Measurements from ENCODE around the gene TOP3B. TPM values are rescaled to one million over a fixed set of nuclear protein-coding genes. Genes with fewer than 3 reads are reported as not detected.

The TOP3B gene
- total and polyA plus RNA-seq, 9 of the 15 experiments (the other 6 are each of a cell fraction or from before 2014, with no cell fraction given), result 3.0 to 188 (median 112) TPM

DNA sequence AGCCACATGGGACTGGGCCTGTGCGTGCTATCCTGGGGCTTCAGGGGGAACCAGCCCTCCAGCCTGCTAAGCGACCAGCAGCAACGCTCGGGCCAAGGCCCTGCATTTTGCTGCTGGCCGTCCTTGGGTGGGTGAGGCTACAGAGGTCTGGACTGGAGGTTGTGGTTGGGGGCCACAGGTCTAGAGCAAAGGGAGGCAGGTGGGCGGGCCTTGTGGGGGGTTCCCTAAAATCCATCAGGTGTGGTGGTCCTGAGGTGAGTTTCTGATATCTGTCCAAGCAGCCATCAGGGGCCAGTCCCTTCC lies 64.7 kb downstream of the TOP3B start (continued):
- TF ChIP-seq, protein P1, sequence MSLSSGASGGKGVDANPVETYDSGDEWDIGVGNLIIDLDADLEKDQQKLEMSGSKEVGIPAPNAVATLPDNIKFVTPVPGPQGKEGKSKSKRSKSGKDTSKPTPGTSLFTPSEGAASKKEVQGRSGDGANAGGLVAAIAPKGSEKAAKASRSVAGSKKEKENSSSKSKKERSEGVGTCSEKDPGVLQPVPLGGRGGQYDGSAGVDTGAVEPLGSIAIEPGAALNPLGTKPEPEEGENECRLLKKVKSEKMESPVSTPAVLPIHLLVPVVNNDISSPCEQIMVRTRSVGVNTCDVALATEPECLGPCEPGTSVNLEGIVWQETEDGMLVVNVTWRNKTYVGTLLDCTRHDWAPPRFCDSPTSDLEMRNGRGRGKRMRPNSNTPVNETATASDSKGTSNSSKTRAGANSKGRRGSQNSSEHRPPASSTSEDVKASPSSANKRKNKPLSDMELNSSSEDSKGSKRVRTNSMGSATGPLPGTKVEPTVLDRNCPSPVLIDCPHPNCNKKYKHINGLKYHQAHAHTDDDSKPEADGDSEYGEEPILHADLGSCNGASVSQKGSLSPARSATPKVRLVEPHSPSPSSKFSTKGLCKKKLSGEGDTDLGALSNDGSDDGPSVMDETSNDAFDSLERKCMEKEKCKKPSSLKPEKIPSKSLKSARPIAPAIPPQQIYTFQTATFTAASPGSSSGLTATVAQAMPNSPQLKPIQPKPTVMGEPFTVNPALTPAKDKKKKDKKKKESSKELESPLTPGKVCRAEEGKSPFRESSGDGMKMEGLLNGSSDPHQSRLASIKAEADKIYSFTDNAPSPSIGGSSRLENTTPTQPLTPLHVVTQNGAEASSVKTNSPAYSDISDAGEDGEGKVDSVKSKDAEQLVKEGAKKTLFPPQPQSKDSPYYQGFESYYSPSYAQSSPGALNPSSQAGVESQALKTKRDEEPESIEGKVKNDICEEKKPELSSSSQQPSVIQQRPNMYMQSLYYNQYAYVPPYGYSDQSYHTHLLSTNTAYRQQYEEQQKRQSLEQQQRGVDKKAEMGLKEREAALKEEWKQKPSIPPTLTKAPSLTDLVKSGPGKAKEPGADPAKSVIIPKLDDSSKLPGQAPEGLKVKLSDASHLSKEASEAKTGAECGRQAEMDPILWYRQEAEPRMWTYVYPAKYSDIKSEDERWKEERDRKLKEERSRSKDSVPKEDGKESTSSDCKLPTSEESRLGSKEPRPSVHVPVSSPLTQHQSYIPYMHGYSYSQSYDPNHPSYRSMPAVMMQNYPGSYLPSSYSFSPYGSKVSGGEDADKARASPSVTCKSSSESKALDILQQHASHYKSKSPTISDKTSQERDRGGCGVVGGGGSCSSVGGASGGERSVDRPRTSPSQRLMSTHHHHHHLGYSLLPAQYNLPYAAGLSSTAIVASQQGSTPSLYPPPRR (CRISPR knock-in tag; IDR thresholded peaks at IDR 0.05; ENCODE audit: borderline replicate concordance), result no peak
- TF ChIP-seq TAF1 (IDR thresholded peaks at IDR 0.05; ENCODE audit: control insufficient read depth, extremely low read depth, insufficient read depth, low read length, severe bottlenecking) (no peak), ZNF583 (CRISPR knock-in tag; IDR thresholded peaks at IDR 0.05) (no peak), SMARCC2 (IDR thresholded peaks at IDR 0.05; ENCODE audit: low read depth) (no peak), MAZ (CRISPR knock-in tag; conservative IDR thresholded peaks at IDR 0.05 in 1 of 2, IDR thresholded peaks at IDR 0.05 in 1 of 2) (no peak), ELF4 (CRISPR knock-in tag; IDR thresholded peaks at IDR 0.05) (no peak), TAF9B (IDR thresholded peaks at IDR 0.05; ENCODE audit: partially characterized antibody) (no peak), PTTG1 (tag; IDR thresholded peaks at IDR 0.05; ENCODE audit: low read depth) (no peak), SRSF1 (IDR thresholded peaks at IDR 0.05; ENCODE audit: low read depth, low read length) (no peak), MBD2 (IDR thresholded peaks at IDR 0.05; ENCODE audit: borderline replicate concordance, low read depth) (no peak), NFYB (IDR thresholded peaks at IDR 0.05; ENCODE audit: extremely low read depth, insufficient read length) (no peak), RBBP5 (IDR thresholded peaks at IDR 0.05; ENCODE audit: borderline replicate concordance, insufficient read depth, low read length, poor library complexity, severe bottlenecking) (no peak), ZNF668 (CRISPR knock-in tag; IDR thresholded peaks at IDR 0.05) (no peak), TBP (optimal IDR thresholded peaks at IDR 0.05; ENCODE audit: low read depth, low read length) (no peak), STAG1 (CRISPR knock-in tag; IDR thresholded peaks at IDR 0.05; ENCODE audit: borderline replicate concordance) (peak; percentile 35; the same call in 1 of the 2 replicates), MYBL2 (IDR thresholded peaks at IDR 0.05; ENCODE audit: low read depth) (no peak), MYBL2 (CRISPR knock-in tag; IDR thresholded peaks at IDR 0.05; ENCODE audit: borderline replicate concordance) (0 out of 2 replicates have a peak, but pooled peaks have one; percentile 43), ASH1L (IDR thresholded peaks at IDR 0.05; ENCODE audit: borderline replicate concordance, low read depth, partially characterized antibody) (no peak)
- TF ChIP-seq, protein P2, sequence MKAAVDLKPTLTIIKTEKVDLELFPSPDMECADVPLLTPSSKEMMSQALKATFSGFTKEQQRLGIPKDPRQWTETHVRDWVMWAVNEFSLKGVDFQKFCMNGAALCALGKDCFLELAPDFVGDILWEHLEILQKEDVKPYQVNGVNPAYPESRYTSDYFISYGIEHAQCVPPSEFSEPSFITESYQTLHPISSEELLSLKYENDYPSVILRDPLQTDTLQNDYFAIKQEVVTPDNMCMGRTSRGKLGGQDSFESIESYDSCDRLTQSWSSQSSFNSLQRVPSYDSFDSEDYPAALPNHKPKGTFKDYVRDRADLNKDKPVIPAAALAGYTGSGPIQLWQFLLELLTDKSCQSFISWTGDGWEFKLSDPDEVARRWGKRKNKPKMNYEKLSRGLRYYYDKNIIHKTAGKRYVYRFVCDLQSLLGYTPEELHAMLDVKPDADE (conservative IDR thresholded peaks at IDR 0.05; ENCODE audit: control insufficient read depth, low read depth, low read length), result 0 out of 2 replicates have a peak, but pooled peaks have one; percentile 12
- TF ChIP-seq, protein P3, sequence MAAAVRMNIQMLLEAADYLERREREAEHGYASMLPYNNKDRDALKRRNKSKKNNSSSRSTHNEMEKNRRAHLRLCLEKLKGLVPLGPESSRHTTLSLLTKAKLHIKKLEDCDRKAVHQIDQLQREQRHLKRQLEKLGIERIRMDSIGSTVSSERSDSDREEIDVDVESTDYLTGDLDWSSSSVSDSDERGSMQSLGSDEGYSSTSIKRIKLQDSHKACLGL (CRISPR knock-in tag; IDR thresholded peaks at IDR 0.05; ENCODE audit: borderline replicate concordance, poor library complexity, severe bottlenecking), result no peak
- TF ChIP-seq, protein P4, sequence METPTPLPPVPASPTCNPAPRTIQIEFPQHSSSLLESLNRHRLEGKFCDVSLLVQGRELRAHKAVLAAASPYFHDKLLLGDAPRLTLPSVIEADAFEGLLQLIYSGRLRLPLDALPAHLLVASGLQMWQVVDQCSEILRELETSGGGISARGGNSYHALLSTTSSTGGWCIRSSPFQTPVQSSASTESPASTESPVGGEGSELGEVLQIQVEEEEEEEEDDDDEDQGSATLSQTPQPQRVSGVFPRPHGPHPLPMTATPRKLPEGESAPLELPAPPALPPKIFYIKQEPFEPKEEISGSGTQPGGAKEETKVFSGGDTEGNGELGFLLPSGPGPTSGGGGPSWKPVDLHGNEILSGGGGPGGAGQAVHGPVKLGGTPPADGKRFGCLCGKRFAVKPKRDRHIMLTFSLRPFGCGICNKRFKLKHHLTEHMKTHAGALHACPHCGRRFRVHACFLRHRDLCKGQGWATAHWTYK (CRISPR knock-in tag; IDR thresholded peaks at IDR 0.05), result no peak
